ENCODE data around the gene CCDC158. TPM values are rescaled to one million over a fixed set of nuclear protein-coding genes. Genes with fewer than 3 reads are reported as not detected.

CCDC158 gene
- total RNA-seq, 1 donor from 2014 or later = not detected

DNA sequence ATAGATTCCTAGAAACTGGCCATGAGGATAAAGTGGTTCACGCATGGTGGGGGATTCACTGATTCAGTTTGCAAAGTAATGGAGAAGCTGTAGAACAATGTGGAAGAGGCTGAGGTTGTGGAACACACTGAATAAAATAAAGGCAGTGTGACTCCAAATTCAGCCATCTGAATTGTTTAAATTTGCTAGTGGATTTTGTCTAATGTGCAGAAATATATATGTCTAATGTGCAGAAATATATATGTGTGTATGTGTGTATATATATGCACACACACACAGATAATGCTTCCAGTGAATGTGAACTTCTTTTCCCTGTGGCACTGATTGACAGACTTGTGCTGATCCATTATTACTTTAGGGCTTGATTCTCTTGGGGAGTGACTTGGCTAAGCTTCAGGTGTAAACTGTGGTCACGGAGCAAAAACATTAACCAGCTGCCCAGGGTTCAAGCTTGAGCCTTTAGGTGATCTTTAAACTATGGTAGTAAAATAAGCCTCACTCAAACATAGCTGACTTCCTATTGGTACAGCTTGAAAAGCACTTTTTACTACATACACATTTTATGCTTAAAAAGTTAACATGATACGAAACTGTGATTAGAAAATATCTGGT lies 110.9 kb downstream of the CCDC158 start:
- H3K36me3 Mint-ChIP-seq (ENCODE audit: low read depth) = no peaks in the 10 kb centered on the region
- no peak for DNase-seq (ENCODE audit: low read depth, low spot score)
- H3K27ac Mint-ChIP-seq (ENCODE audit: unreplicated experiment) = no peak overlapping the region
- H3K4me3 Mint-ChIP-seq = no peak overlapping the region
- no peaks in the 10 kb centered on the region for H3K9me3 Mint-ChIP-seq
- TF ChIP-seq, protein P1, sequence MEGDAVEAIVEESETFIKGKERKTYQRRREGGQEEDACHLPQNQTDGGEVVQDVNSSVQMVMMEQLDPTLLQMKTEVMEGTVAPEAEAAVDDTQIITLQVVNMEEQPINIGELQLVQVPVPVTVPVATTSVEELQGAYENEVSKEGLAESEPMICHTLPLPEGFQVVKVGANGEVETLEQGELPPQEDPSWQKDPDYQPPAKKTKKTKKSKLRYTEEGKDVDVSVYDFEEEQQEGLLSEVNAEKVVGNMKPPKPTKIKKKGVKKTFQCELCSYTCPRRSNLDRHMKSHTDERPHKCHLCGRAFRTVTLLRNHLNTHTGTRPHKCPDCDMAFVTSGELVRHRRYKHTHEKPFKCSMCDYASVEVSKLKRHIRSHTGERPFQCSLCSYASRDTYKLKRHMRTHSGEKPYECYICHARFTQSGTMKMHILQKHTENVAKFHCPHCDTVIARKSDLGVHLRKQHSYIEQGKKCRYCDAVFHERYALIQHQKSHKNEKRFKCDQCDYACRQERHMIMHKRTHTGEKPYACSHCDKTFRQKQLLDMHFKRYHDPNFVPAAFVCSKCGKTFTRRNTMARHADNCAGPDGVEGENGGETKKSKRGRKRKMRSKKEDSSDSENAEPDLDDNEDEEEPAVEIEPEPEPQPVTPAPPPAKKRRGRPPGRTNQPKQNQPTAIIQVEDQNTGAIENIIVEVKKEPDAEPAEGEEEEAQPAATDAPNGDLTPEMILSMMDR (conservative IDR thresholded peaks at IDR 0.05) = no peak
- H3K27me3 Mint-ChIP-seq (ENCODE audit: low read depth) = peaks cover 46% of the 10 kb centered on the region
- H3K4me1 Mint-ChIP-seq = peaks cover 6% of the 10 kb centered on the region

DNA sequence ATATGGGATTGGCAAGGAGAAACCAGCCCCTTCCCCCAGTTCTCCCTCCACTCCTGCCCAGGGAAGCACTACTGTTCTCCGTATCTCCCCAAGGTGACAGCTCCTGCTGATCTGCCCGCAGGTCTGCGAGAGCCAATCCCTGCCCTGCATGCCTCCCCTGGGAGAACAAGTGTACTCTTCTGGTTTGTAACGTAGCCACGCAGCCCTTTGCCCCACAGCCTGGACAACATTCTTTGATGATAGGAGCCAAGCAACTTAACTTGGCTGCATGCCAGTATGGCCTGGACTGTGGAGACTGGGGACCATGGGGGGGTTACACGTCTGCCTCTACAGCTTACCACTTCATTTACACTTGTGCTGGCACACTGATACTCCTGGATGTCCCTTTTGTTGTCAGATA lies 112.4 kb downstream of the CCDC158 start:
- no peak for DNase-seq (ENCODE audit: low read depth, low spot score)
- Mint-ChIP-seq H3K4me3 (peak overlapping the region; percentile 44), H3K27ac (ENCODE audit: unreplicated experiment) (no peak overlapping the region), H3K4me1 (peaks cover 6% of the 10 kb centered on the region), H3K9me3 (no peaks in the 10 kb centered on the region), H3K27me3 (ENCODE audit: low read depth) (peaks cover 51% of the 10 kb centered on the region), H3K36me3 (ENCODE audit: low read depth) (no peaks in the 10 kb centered on the region)
- TF ChIP-seq, protein P1 (conservative IDR thresholded peaks at IDR 0.05) = no peak

DNA sequence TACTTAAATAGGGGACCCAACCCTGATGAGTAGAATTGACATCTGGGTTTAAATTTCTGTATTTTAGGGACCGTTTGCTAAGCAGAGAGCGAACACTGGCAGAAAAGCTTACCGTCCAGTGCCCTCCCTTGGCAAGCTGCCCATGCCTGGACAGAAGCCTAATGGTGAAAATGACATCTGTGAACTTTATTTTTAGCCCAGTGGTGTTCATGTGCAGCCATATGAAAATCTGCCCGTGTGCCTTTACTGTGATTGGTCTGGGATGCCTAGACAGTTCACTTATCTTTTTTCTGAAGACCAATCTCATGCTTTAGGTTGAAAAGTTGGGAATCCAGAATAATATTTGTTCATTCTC lies 113.3 kb downstream of the CCDC158 start:
- TF ChIP-seq, protein P1 (conservative IDR thresholded peaks at IDR 0.05) = no peak
- H3K4me3 Mint-ChIP-seq = peak overlapping the region; percentile 88
- H3K27ac Mint-ChIP-seq (ENCODE audit: unreplicated experiment) = no peak overlapping the region
- no peaks in the 10 kb centered on the region for H3K9me3 Mint-ChIP-seq
- H3K27me3 Mint-ChIP-seq (ENCODE audit: low read depth) = peaks cover 51% of the 10 kb centered on the region
- DNase-seq (ENCODE audit: low read depth, low spot score) = no peak
- H3K4me1 Mint-ChIP-seq = peaks cover 6% of the 10 kb centered on the region
- no peaks in the 10 kb centered on the region for H3K36me3 Mint-ChIP-seq (ENCODE audit: low read depth)

DNA sequence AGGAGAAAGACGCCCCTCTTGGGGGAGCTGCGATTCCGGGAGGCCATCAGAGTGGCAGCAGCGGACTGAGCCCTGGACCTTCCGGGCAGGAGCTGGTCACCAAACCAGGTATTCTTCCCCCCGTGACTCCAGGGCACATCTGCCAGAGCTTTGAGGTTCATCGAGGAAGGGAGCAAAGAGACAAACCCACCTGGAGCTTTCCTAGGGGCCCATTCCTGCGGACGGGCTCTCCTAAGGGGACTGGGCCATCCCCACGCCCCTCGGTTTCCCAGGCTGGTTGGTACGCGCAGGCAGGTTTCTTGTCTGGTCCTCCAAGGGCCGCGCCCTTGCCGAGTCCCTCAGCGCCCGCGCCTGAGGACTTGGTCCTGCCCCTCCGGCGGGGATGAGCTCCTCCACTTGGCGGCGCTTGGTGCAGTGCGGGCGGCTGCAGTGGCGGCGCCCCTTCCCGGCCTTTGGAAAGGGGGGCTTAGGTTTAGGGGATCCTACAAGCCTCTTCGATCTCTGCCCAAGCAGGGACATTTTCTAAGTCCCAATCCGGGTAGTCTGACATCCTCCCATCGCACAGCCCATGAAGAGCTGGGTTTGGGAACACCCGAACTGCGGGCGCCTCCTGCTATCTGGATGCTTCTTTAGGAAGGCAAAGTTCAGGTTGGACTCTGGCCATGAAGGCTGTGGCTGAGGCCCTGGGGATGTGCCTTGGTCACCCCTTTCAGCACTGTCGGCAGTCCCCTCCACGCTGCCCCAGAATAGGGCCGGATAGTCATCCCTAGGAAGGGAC lies 113.9 kb downstream of the CCDC158 start:
- Mint-ChIP-seq H3K27me3 (ENCODE audit: low read depth) (peaks cover 51% of the 10 kb centered on the region), H3K9me3 (no peaks in the 10 kb centered on the region), H3K4me3 (peak overlapping the region; percentile 88), H3K4me1 (peaks cover 6% of the 10 kb centered on the region), H3K36me3 (ENCODE audit: low read depth) (no peaks in the 10 kb centered on the region), H3K27ac (ENCODE audit: unreplicated experiment) (no peak overlapping the region)
- peak; percentile 41 for DNase-seq (ENCODE audit: low read depth, low spot score)
- TF ChIP-seq, protein P1 (conservative IDR thresholded peaks at IDR 0.05) = peak; percentile 34

DNA sequence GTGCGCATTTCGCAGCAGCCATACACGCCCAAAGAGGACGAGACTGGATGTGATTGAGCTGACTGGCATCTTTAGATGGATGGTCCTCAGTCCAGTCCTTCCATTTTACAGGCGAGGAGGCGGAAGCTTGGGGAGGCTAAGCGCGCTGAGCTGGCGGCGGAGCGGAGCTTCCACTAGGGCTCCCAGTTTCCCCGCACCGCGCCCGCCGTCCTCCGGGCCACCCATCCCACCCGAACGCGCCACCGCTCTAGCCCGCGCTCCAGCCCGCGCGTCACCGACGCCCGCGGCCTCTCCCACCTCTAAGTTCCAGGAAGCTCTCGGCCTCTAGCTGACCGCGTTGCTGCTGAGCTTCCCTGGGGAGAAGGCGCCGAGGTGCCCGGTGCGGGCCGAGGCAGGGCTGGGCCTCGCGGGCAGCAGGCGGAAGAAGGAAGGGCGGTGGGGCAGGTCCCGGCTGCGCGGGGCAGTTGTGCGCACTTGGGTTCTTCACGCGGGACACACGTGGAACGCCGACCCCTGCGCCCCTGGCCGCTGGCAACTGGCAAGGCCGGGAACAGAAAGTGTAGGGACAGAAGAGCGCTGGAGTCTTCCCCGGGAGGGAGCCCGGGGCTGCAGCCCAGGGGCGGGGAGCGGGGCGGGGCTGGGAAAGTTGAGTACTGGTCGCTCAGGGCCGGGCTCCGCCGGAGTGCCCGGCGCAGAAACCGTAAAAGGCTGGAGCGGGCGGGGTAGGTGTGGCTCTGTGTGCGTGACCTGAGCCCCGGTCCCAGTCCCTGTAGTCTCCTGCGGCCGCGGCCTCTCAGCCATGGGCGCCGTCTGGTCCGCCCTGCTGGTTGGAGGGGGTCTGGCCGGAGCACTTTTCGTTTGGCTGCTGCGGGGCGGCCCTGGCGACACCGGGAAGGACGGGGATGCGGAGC lies 114.7 kb downstream of the CCDC158 start, which contains the start of gene STBD1:
Gene STBD1 (plus strand): TSS at position 763 of the 911 bp plus-strand sequence. CDS start 37 bp downstream, at position 800.
- TF ChIP-seq, protein P1 (conservative IDR thresholded peaks at IDR 0.05) = peak; percentile 18
- H3K36me3 Mint-ChIP-seq (ENCODE audit: low read depth) = no peaks in the 10 kb centered on the region
- peak within 1 kb of the TSS; percentile 88 for H3K4me3 Mint-ChIP-seq
- DNase-seq (ENCODE audit: low read depth, low spot score) = peak; percentile 57
- H3K4me1 Mint-ChIP-seq = peaks cover 6% of the 10 kb centered on the region
- no peak within 1 kb of the TSS for H3K27ac Mint-ChIP-seq (ENCODE audit: unreplicated experiment)
- no peaks in the 10 kb centered on the region for H3K9me3 Mint-ChIP-seq
- peaks cover 49% of the 10 kb centered on the region for H3K27me3 Mint-ChIP-seq (ENCODE audit: low read depth)

All from neural crest cell (in vitro differentiated cells).